ENCODE results near the gene SMIM1.

SMIM1 gene

DNA sequence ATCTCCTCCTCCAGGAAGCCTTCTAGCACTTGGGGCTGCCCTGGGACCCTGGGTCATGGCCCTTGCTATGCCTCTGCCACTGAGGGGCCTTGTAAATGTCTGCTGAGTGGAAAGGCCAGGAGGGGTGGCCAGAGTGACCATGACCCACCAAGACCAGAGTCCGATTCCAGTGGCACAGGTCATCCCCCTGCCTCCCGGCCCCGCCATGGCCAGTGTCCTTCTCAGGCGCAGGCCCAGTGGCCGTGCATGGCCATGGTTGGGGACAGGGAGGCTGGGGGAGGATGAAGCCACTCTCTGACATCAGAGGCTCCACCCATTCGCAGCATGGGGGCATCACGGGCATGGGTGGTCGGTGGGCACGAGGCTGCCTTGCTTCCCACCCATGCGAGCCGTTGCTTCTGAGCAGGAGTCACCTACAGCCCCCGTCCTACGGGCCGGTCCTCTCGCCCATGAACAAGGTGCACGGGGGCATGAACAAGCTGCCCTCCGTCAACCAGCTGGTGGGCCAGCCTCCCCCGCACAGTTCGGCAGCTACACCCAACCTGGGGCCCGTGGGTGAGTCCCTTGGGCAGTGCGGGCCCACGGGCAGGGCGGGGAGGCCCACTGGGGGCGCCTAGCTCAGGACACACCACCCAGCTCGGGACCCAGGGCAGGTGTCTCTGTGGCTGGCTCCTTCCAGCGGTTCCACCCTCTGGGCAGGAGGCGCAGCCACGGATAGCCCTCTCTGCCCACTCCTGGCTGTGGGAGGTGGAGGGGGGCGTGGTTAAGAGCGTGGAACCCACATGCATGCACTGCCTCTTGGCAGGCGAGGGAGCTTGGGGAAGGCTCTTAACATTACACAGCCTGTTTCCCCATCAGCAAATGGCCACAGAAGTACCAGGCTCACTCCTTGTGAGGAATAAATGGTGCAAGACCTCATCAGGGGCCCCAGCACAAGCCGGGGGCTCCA lies 42.7 kb upstream of the SMIM1 start:
- no peak overlapping the region for H3K4me3 ChIP-seq (ENCODE audit: low read depth, low read length)
- TF ChIP-seq CTCF (IDR thresholded peaks at IDR 0.05; ENCODE audit: low read depth, low read length) = no peak

- no peak for TF ChIP-seq CTCF (IDR thresholded peaks at IDR 0.05; ENCODE audit: low read depth, low read length)
- H3K4me3 ChIP-seq (ENCODE audit: low read depth, low read length) = no peak overlapping the region
These were observed 41.9 kb upstream of the SMIM1 start for GRCh38 chr1:3730543-3731247.

GRCh38 chr1:3731583-3732433 lies 40.7 kb upstream of the SMIM1 start:
- TF ChIP-seq CTCF (IDR thresholded peaks at IDR 0.05; ENCODE audit: low read depth, low read length) = no peak
- H3K4me3 ChIP-seq (ENCODE audit: low read depth, low read length) = no peak overlapping the region

DNA sequence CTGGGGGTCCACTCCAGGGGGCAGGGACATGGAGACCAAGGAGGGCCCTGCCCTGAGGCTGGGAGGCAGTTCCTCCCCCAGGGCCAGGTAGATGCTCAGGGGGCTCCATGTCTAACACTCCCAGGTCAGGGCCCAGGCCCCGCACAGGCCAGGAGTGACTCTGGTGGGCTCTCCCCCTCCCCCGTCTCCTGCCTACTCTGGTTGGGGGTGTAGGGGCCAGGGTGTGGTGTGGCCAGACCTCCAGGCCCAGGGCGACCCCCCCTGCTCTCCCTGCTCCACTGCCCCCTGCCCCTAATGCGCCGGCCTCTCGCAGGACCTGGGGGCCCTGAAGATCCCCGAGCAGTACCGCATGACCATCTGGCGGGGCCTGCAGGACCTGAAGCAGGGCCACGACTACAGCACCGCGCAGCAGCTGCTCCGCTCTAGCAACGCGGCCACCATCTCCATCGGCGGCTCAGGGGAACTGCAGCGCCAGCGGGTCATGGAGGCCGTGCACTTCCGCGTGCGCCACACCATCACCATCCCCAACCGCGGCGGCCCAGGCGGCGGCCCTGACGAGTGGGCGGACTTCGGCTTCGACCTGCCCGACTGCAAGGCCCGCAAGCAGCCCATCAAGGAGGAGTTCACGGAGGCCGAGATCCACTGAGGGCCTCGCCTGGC lies 40.0 kb upstream of the SMIM1 start:
- no peak for TF ChIP-seq CTCF (IDR thresholded peaks at IDR 0.05; ENCODE audit: low read depth, low read length)
- no peak overlapping the region for H3K4me3 ChIP-seq (ENCODE audit: low read depth, low read length)

GRCh38 chr1:3733094-3733882 lies 39.3 kb upstream of the SMIM1 start:
- TF ChIP-seq CTCF (IDR thresholded peaks at IDR 0.05; ENCODE audit: low read depth, low read length) = no peak
- H3K4me3 ChIP-seq (ENCODE audit: low read depth, low read length) = no peak overlapping the region

DNA sequence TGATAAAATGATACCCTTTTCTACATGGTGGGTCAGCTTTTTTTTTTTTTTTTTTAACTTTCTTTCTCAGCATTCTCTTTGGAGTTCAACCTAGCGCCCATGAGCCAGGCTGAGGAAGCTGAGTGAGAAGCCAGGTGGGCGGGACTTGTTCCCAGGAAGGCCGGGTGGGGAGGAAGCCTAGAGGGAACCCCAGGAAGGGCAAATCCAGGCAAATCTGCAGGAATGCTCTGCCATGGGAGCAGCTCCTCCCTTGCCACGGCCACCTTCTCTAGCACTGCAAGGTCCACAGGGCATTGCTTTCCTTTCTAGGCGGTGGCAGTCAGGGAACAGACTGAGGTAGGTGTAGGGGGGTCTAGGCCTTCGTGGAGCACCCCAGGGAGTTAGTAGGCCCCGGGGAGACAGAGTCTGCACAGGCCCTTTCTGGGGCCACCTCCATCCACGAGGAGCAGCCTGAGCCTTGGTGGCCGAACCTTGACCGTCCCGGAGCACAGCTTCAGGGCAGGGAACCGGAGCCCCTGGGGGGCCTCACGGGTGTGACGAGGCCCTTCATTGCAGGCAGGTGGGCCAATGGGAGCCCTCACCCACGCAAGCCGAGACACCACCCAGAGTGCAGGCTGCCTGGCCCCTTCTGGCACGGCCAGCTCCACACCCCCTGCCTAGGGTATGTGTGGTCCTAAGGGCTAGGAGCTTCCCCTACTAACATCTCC lies 38.5 kb upstream of the SMIM1 start:
- no peak overlapping the region for H3K4me3 ChIP-seq (ENCODE audit: low read depth, low read length)
- TF ChIP-seq CTCF (IDR thresholded peaks at IDR 0.05; ENCODE audit: low read depth, low read length) = no peak
